Astrocyte of the spinal cord (primary cell): ENCODE results near the gene PIGR.

Source experiments
- DNase-seq: peaks from one replicate; pipeline ENCODE4 v3.0.0; 2011; ENCODE audit warnings: low read depth, low spot score
- H3K4me3 ChIP-seq: 2 replicates; pipeline ENCODE4 v1.5.1; 2011; ENCODE audit warnings: low read depth, mild to moderate bottlenecking, low read length, moderate library complexity
- in situ Hi-C: cut with HindIII; loops from 2 replicates; pipeline ENCODE4 v1.10.0; 2017; ENCODE audit warnings: low sequenced_read_pairs
- TF ChIP-seq, protein P1 (sequence below): IDR thresholded peaks from 2 replicates; pipeline ENCODE4 v1.5.1; 2012; ENCODE audit warnings: low read depth, mild to moderate bottlenecking, low read length, inconsistent platforms

PIGR gene

GRCh38 chr1:206939841-206940587 is 6.3 kb downstream of the PIGR start:
- H3K4me3 ChIP-seq: no peak overlapping the region
- no peak for DNase-seq
- in situ Hi-C loops: no loop called here
- TF ChIP-seq, protein P1, sequence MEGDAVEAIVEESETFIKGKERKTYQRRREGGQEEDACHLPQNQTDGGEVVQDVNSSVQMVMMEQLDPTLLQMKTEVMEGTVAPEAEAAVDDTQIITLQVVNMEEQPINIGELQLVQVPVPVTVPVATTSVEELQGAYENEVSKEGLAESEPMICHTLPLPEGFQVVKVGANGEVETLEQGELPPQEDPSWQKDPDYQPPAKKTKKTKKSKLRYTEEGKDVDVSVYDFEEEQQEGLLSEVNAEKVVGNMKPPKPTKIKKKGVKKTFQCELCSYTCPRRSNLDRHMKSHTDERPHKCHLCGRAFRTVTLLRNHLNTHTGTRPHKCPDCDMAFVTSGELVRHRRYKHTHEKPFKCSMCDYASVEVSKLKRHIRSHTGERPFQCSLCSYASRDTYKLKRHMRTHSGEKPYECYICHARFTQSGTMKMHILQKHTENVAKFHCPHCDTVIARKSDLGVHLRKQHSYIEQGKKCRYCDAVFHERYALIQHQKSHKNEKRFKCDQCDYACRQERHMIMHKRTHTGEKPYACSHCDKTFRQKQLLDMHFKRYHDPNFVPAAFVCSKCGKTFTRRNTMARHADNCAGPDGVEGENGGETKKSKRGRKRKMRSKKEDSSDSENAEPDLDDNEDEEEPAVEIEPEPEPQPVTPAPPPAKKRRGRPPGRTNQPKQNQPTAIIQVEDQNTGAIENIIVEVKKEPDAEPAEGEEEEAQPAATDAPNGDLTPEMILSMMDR: no peak

DNA sequence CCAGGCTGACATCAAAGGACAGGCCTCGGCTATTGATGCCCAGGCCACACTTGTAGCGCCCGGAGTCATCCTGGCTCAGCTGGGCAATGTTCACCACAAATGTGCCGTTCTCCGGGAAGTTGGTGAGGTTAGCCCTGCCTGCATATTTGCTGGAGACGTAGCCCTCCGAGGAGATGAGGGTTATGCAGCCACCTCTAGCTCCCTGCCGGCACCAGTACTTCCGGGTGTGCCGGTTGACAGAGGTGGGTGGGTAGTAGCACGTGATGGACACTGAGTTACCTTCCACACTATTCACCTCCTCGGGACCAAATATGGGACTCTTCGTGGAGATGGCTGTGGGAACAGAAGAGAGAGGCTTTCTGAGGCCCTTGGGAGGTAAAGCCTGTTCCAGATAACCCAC is 7.1 kb downstream of the PIGR start:
- no peak overlapping the region for H3K4me3 ChIP-seq
- in situ Hi-C loops: no loop called here
- TF ChIP-seq, protein P1: no peak
- DNase-seq: no peak

DNA sequence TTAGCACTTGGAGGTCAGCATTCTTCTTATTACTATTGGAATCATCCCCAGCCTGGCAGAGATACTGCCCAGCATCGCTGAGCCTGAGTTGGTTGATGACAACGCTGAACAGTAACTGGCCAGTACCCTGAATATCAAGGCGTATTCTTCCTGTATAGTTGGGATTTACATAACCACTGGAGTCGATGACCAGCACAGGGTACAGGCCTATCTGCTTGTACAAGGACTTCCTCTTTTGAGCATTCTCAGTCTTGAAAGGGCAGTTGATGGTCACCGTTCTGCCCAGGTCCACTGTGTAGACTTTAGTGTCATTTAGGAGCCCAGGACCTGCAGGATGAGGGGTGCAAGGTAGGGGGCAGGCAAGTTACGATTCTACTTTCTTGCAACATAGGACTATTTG is 8.8 kb downstream of the PIGR start:
- TF ChIP-seq, protein P1: no peak
- no peak for DNase-seq
- no peak overlapping the region for H3K4me3 ChIP-seq
- in situ Hi-C loops: no loop called here

GRCh38 chr1:206935491-206936067 is 10.7 kb downstream of the PIGR start:
- no peak for DNase-seq
- no peak overlapping the region for H3K4me3 ChIP-seq
- in situ Hi-C loops: no loop called here
- TF ChIP-seq, protein P1: peak; percentile 48

- no peak for DNase-seq
- TF ChIP-seq, protein P1: peak; percentile 50
- H3K4me3 ChIP-seq: no peak overlapping the region
- in situ Hi-C loops: no loop called here
Observed at GRCh38 chr1:206933333-206933945, 12.8 kb downstream of the PIGR start.

DNA sequence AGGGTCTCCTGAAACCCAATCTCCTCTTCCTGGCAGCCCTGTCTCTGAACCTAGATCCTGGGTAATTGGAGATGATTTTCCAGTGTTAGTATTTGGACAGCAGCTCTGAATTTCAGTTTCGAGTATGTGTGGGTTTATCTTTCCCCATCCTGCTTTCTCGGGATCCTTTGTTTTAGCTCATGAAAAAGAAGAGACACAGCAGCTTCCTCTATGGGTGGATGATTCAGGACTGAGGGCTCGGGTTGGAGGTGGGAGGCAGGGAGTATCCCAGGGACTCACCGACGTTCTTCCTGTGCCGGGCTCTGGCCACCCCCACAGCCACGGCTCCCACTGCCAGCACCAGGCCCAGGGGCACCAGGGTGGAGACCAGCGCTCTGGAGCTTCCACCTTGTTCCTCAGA is 14.1 kb downstream of the PIGR start:
- TF ChIP-seq, protein P1: no peak
- in situ Hi-C loops: no loop called here
- no peak for DNase-seq
- H3K4me3 ChIP-seq: no peak overlapping the region
